SHP77 treated with DMSO at 0.1 percent for 48 hours (cell line): ENCODE data around the gene ARHGAP27.
"Not testable (repeated sequence)": the region's sequence is repeated elsewhere in the genome, so short reads cannot be mapped to it uniquely, and the experiment has no call there.

Experiments used
- DNase-seq: peaks from one replicate; lab custom pipeline; 2025; lab: John Stamatoyannopoulos, UW

The ARHGAP27 gene

GRCh38 chr17:45363498-45363897 is 69.2 kb downstream of the ARHGAP27 start:
- DNase-seq = no peak

DNA sequence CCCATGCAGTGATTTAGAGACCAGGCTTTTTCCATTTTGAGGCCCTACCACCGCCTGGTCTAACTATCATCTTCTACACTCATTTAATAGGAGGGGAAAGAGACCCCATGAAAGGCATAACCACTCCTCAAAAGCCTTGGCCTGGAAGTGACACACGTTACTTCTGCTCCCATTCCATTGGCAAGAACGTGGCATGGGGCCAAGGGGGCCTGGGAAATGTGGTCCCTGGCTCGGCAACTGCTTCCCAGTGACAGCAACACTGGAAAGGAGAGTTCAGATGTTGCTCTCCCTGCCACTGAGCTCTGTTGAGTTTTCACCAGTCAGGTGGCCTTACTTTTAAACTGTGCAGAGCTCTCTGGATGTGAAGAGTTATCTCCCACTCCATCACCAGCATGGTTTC is 70.7 kb downstream of the ARHGAP27 start:
- DNase-seq = no peak

- no peak for DNase-seq
Measured at GRCh38 chr17:45361451-45361850, 71.2 kb downstream of the ARHGAP27 start.

- DNase-seq = no peak
Measured at GRCh38 chr17:45357364-45357997, 75.2 kb downstream of the ARHGAP27 start.

GRCh38 chr17:45355087-45355486 is 77.6 kb downstream of the ARHGAP27 start:
- DNase-seq = no peak

DNA sequence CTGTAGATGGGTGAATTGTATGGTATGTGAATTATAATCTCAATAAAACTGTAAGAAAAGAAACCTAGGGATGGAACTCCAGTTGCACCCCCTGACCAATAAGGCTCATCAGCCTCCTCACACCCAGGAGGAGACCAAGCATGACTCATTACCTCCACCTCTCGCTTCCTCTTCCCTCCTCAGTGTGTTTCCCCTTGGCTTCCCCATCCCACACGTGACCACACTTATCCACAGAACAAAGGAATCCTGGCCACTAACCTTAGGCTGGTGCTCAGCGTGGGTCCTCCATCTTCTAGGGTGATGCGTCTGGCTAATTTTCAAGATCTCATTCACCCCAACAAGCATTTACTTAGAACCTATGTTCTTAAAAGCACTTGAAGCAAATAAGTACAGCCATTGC is 79.6 kb downstream of the ARHGAP27 start:
- DNase-seq = no peak

GRCh38 chr17:45351831-45352230 is 80.8 kb downstream of the ARHGAP27 start:
- DNase-seq = no peak

- no peak for DNase-seq
Measured at GRCh38 chr17:45347444-45347843, 85.2 kb downstream of the ARHGAP27 start.

DNA sequence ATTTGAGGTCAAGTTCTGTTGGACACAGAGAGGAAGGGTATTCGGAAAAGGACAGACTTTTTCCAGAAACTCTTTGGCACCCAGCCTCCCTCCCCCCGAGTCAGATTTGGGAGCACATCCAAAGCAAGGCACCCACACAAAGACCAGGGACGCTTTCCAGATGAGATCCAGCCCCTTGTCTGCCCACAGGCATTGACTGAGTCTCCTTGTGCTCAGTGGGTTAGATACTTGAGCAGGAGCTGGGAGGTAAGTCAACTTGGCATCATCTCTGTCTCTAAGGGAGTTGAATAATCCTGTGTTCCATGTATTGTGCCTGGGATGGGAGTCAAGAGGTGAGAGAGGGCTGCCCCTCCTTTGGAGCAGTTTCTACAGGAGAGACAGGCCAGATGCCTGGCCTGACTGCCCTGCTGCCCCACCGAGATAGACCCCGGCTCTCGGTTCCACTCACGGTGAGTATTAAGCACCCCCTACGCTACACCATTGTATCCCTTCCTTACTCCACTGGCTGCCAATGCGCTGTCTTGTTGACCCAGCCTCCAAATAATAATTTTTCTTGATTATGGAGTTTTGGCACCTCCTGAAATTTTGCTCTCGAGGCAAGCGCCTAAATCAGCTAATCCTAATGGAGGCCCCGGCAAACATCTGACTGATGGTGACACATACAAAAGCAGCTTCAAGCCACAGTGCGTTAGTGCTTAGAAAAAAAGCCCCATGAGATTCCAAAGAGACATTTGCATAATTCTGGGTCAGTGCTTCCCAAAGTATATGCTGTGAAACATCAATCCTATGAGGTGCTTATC is 86.3 kb downstream of the ARHGAP27 start:
- no peak for DNase-seq

GRCh38 chr17:45345554-45346215 is 87.0 kb downstream of the ARHGAP27 start:
- no peak for DNase-seq

DNA sequence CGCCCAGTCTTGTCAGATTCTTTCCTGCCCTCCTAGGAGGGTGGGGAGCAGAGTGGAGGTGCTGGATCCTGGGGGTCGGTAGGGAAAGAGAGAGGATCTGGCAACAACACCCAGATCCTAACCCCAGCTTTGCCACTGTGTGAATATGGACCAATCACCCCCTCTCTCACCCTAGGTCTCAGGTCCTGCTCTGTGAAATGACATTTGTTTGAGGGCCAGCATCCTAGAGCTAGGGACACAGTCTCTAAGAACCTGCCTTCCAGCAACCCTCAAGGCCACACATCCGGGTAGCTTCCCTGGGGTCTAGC is 87.5 kb downstream of the ARHGAP27 start:
- no peak for DNase-seq

- not testable (repeated sequence) for DNase-seq
Measured at GRCh38 chr17:45343967-45344664, 88.6 kb downstream of the ARHGAP27 start.
